CD4-positive, alpha-beta T cell treated with Interleukin-4 for 4 hours (primary cell): ENCODE data around the gene SVBP.
"Not testable (repeated sequence)": the region's sequence is repeated elsewhere in the genome, so short reads cannot be mapped to it uniquely, and the experiment has no call there.

Experiments used
- DNase-seq: peaks from one replicate; pipeline ENCODE4 v3.0.0-alpha.2; 2020

The SVBP gene

DNA sequence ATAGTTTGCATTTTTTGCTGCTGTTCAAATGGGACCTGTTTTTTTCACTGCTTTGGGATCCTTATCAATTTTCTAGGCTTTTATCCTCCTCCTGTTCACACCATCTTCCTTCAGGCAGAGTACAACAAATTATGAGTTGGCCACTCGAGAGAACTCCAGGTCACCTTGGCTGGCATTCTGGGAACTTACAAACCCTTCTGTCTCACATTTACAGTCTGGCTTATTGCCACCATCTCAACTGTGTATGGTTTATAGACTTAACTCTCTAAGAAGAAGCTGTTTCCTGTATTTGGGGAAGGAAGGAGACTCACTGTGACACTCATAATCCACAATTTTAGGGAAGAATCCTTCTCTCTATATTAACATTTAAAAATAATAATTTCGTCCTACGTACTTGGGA lies 23.8 kb upstream of the SVBP start:
- no peak for DNase-seq

DNA sequence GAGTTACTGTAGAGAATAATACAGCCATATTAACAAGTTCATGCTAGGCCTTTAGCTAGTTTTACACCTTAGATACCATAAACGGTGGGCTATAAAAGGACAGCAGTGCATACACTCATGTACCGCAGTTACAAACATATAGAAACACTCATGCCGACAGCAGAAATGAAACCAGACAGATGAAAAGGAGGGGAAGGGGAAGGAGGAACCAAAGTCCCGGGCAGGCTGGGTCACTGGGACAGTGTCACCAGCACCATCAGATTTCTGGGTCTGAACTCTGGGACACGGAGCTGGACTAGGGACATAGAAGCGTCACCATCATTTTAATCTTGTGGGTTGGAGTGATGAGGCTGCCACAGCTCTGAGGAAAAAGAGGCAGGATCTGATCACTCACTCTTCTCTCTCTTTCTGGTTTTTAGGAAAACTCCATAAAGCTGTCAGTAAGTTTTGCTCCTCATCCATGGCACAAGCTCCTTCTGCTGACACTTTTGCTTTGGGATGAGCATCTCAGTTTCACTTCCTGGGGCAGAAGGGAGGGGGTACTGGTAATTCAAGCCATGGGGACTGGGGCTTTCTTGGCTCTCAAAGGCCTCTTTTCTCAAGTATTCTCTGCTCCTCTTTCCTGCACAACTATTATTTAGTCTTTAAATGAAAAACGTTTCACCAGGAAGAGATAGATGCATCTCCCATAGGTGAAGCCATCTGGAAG lies 21.4 kb upstream of the SVBP start:
- DNase-seq, result no peak

DNA sequence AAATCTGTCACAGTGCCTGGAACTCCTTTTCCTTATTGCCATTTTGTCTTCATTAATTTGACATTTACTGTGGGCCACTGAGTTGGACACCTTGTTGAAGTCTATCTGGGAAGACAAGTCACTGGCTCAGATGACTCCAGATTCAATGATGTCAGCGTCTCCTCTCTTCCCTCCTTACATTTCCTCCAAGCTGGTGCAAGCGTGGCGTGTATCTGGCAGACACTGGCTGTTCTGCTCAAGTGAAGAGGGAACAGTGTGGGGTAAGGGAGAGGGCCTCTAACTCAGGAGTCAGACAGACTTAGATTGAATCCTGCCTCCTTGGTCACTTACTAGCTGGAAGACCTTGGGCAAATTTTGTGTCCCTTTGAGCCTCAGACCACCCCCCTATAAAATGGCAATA lies 20.5 kb upstream of the SVBP start:
- no peak for DNase-seq

DNA sequence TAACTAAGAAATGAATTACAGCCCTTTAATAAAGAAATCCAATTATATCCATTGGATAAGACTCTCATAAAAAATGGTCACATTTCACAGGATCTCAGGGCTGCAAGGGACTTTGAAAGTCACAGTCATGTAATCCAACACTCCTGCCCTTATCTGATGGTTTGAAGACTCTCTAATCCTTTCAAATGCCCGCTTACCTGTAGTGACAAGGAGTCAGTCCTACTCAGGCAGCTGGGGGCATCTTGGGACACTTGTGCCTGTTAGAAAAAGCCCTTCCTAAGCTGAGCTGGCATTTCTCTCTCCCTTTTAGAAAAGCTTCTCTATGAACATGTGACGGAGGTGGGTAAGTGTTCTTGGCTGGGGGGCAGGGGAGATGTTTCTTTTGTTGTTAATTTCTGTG lies 18.2 kb upstream of the SVBP start:
- no peak for DNase-seq

DNA sequence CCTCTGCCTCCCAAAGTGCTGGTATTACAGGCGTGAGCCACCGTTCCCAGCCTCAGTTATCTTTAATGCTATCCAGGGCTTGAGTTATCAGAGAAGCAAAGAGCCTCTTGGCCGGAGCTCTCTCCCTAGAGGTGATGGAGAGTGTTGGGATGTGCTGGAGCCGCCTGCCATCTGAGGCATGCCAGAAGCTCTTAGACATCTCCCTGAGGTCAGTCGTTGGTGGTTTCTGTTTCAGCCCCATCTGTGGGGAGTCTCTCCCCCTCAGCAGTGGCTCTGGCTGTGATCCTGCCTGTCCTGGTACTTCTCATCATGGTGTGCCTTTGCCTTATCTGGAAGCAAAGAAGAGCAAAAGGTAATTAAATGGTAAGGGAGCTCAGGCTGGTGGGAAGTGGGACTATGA lies 17.6 kb upstream of the SVBP start:
- no peak for DNase-seq

DNA sequence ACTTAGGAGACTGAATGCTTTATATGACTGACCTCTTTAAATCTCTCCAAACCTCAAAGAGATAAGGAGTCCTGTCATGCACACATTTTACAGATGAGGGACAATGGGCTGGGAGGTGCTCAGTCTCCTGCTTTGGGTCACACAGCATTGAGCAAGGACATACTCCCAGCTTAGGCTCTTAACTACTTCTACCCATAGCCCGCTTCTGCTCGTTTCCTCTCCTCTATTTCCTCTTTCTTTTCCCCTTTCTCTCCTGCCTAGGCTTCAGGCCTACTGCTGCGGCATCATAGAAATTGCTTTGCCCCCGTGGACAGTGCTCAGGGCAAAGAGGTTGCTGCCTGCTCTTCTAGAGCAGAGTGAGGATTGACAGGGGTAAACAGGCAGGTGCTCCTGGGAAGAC lies 16.8 kb upstream of the SVBP start:
- DNase-seq, result no peak

DNA sequence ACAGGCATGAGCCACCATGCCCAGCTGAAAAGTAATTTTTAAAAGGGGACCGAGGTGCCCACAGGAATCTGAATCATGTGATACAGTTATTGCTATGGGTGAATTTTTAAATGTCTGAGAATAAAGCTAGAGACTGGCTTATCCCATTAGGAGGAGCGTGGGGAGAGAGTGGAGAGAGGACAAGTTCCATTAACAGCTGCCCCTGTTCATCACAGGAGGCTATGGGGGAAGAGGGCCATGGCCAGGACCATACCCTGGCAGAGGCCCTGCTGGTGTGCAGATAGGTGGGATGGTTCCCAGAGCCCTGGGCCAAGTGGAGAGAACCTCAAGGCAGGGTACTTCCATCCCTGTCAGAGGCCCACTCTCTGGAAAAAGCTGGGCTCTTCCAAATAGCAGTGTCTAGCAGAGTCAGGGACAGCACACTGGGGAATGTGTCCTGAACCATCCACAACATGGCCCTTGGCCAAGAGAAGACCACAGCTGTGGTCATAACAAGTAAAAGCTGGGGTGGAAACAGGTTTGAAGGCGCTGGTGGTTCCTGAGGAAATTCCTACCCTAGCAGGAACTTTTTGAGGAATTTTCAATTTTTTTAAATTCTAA lies 15.5 kb upstream of the SVBP start:
- DNase-seq, result no peak

DNA sequence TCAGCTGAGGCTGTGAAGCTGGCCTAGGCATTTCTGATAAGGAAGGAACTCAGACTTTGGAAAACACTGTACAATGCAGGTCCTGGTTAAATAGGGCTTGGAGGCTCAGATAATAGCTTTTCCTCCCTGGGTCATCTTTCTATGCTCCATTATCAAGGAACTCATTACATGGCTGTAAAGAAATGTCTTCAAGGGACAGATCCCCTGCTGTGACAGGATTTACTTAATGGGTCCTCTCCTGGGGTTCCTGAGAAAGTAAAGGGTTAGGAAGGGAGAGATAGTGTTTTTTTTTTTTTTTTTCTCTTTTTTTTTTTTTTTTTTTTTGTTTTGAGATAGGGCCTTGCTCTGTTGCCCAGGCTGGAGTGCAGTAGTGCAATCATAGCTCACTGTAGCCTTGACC lies 14.1 kb upstream of the SVBP start:
- no peak for DNase-seq

DNA sequence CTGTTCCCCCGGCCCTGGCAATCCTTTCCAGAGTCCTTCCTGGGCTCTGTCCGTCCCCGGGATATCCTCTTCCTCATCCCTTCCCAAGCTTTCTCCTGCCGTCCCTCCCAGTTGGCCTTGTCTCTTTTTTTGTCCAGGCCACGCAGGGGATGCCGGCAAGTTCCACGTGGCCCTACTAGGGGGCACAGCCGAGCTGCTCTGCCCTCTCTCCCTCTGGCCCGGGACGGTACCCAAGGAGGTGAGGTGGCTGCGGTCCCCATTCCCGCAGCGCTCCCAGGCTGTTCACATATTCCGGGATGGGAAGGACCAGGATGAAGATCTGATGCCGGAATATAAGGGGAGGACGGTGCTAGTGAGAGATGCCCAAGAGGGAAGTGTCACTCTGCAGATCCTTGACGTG lies 13.4 kb upstream of the SVBP start:
- DNase-seq, result no peak

DNA sequence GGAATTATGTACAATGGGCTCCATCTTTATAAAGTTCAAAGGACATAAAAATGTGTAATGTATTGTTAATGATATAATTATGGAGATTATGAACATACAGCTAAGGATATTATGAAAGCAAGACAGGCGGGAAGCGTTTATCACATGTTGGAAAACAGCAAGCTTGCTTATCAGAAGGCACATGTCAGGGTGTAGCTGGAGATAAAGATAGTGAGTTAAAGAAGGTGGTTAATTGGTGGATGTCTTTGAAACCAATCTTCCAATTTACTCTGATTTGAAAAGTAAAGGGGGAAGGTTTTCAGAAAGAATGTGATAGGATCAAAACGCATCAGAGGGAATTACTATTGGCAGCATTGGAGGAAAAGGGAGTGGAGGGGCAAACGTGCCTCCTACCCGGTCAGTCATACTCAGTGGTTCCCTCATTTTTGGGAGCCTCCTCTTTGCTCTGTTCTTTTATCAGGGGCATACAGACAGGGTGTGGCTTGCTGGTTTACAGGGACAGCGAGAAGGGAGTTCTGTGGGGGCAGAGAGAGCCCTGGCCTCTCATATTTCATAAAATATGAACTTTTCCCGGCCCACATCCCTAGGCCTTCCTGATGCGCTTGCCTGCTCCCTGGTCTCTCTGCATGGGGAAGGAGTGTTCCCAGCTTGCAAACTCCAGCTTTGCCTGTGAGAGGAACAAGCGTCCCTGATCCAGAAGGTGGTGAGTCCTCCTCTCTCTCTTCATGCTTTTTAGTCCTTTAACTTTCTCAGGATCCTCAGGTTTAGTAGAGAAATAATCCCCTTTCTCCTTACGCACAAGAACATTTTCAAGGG lies 8.0 kb upstream of the SVBP start:
- no peak for DNase-seq

DNA sequence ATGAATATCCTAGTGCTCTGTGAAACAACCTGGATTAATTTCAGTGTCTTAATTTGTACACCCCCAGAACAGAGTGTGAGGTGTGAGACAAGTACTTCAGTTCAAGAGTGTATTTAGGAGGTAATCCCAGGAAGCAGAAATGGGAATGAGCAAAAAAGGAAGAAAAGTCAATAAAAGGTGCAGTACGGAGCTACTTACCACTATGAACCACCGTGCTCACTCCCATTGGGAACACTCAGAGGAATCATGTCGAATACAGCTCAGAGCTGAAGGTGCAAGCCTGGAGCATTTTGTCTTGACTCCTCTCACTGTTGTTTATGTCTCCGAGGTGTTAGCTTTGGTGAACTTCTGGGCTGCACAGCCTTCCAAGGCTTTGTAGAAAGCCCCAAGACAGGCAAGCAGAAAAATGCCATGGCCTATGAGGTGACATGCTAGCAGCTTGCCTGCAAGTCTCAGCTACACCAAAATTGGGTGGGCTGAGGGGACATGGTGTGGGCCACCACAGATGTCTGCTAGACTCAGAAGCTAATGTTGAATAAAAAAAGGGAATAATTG lies 7.4 kb upstream of the SVBP start:
- no peak for DNase-seq

DNA sequence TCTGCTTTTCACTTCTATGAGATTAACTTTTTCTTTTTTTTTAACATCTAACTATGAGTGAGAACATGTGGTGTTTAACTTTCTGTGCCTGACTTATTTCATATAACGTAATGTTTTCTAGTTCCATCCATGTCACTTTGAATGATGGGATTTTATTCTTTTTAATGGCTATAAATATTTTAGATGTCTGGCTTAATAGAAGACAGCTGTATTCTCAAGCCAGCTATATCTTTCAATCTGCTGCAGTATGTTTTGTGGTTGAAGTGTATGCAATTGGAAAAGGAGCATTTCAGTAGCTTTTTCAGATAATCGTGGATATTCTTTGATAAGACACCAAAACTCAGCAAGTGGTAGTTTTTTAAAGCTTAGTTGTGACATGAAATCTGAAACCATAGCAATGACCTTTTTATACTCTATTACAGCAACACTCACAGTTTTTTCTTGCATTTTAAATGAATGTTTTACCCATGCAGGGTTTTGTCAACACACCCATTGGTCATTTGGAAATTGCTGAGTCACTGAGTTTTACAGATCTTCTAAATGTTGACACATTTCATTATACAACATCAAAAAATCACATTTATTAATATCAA lies 5.7 kb upstream of the SVBP start:
- DNase-seq, result no peak

DNA sequence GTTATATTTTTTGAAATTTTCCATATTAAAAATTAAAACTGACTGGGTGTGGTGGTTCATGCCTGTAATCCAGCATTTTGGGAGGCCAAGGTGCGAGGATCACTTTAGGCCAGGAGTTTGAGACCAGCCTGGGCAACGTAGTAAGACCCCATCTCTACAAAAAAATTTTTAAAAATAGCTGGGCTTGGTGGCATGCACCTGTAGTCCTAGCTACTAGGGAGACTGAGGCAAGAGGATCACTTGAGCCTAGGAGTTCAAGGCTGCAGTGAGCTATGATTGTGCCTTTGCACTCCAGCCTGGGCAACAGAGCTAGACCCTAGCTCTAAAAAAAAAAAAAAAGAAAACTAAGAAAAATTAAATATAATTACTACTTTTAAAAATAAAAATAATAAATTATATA lies 4.5 kb upstream of the SVBP start:
- no peak for DNase-seq

DNA sequence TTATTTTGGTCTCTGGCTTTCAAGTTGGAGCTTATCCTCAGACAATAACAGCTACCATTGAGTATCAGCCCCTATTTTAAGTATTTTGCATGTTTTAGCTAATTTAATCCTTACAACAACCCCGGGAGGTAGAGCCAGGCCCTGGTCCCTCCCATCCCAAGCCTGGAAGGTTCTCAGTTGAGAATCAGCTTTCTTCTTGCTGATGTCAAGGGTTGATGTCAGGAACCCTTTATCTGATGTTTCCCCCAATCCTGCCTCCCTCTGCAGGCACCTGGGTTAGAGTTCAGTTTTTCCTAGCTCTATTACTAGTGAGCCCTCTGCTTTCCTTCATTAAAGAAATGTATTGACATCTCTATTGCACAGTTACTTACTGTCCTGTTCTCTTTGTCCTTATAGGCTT lies 3.6 kb upstream of the SVBP start:
- no peak for DNase-seq

DNA sequence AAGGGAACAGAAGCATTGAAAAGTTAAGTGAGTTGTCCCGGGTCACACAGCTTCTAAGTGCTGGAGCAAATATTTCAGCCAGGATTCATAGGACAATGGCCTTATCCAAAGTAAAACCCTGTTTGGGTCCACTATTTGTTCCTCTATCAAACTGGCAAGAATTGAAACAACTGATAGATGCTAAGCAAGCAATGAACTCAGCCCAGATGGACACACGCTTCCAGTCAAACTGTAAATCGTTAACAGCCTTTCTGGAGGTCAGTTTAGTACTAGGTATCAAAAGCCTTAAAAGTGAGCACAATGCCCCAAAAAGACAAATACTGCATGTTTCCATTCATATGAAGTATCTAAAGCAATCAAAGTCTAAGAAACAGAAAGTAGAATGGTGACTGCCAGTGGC lies 779 bp upstream of the SVBP start:
- no peak for DNase-seq

DNA sequence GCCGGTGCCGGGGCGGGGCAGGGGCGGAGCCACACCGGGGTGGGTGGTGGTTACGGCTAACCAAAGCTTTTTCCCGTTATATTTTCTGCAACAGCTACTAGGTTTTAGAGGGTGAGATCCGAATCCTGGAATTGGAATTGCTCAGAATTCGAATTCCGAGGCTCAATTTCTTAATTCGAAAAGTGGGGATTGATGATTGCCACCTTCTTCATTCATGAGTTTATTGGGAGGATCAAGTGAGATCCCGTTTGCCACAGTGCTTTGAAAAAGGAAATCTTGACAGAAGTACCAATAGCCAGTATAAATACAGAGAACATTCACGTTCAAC lies 207 bp upstream of the SVBP start:
- no peak for DNase-seq

DNA sequence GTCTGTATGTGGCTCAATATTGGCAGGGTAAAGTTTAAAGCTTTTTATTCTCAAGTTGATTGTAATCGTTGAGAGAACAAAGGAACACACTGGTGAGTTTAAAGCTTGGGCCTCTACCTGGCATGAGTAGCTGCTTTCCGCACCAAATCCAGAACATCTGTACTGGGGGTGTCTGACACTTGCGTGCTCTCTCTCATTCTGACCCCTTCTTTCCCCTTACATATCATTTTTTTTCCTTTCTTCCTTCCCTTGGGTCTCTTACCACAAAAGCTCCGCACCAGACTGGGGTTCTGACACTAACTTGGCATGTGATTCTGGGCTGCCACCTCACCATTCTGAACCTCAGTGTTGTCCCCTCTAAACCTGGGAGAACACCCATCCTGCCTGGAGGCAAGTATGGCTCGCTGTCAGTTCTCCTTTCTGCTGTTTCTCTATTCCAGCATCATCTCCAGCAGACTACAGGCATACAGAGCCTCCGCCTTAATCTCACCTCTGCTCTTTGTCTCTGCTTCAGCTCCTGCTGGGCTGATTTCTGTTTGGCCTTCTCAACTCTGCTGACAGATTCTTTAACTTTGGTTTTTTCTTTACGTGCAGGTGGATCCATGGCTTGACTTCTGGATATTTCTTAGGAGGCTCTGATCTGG lies 1.1 kb downstream of the SVBP start:
- no peak for DNase-seq

DNA sequence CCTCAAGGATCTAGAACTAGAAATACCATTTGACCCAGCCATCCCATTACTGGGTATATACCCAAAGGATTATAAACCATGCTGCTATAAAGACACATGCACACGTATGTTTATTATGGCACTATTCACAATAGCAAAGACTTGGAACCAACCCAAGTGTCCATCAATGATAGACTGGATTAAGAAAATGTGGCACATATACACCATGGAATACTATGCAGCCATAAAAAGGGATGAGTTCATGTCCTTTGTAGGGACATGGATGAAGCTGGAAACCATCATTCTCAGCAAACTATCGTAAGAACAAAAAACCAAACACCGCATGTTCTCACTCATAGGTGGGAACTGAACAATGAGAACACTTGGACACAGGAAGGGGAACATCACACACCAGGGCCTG lies 2.4 kb downstream of the SVBP start:
- DNase-seq, result not testable (repeated sequence)

DNA sequence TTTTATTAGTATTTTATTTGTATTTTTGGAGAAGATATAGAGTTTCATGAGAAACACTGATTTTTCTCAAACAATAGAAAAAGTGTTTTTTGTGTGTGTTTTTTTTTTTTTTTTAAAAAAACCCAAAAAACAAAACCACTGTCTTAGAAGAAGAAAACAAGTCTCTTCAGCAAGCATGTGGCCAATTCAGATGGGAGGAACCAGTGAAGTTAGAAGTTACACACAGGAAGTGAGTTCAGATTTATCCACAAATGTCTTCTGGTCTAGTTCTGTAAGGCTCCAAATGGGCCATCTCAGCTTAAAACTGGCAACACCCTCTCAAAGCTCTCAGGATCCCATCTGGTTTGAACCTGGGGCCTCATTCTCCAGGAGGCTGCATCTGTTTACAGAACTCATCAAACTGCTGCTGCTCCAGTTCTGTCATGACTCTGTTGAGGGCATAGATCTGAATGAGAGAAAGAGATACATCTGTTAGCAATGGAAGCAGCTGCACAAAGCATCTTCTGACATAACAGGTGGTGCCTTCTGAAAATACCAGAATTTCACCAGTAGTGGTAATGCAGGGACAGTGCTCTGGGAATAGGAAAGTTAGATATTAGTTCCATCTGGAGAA lies 10.0 kb downstream of the SVBP start:
- DNase-seq, result no peak

DNA sequence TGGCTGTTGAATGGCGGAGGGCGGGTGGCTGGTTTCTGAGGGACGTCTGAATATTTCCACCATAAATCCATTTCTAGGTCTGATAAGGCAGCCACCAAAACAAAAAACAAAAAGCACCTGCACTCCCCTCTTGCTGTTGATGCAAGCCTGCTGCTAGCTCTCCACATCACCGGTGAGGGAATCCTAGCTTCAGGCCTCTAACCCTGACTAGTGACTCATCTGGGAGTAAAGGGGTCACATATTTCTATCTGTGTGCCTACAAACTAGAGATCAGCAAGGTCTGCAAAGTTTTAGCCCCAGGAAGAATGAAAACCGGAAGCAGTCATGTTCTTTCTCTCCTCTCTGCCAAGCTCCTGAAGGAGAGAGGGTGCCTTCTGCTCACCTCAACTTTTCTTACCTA lies 10.6 kb downstream of the SVBP start:
- DNase-seq, result no peak

DNA sequence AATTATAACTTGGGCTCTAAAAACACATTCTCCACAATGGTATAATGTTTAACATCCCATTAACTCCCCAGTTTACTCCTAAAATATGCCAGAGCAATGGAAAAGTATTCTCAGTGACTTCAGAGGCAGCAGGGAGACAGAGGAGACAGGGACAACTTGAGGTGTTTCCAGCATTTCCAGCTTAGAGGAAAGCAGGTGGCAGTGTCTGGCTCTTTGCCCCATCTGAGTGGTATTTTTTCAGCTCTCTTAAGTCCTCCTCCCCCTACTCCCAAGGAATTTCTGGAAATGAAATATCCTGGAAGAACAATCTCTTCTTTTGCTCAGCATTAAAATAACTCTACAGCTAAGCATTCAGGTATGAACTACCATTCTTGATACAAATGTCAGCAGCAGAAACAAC lies 11.0 kb downstream of the SVBP start:
- no peak for DNase-seq

DNA sequence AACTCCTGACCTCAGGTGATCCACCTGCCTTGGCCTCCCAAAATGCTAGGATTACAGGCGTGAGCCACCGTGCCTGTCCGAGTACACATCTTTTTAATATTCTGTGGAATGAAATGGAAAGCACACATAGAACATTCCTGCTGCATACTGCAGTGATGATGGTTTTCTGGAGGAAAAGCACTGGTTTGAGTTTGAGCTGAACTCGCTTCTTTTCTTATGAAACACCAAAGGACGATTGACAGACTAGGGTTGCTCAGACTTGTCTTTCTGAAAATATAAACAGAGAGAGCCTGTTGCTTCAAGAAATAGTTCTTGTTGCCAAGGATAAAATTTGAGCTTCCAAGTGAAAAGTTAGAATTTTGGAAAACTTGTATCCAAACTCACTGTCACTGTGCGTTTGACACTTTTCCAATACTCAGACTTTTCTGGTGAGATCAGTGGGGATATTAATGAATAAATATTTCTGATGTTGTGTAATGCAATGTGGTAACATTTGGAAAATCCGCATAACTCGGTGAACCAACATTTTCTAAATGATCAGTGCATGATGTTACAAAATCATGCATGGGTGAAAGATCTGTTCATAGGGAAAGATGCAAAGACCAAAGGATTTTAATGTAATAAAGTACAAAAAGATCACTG lies 15.2 kb downstream of the SVBP start:
- no peak for DNase-seq
